Ishikawa (cell line): ENCODE data around the gene BCL2L2.

Experiments used
- CEBPB ChIP-seq: IDR thresholded peaks from 2 replicates; pipeline ENCODE4 v1.6.1; 2012
- CREB1 ChIP-seq: IDR thresholded peaks from 2 replicates; pipeline ENCODE4 v1.6.1; 2012; ENCODE audit warnings: low read depth
- EGR1 ChIP-seq: IDR thresholded peaks from 2 replicates; pipeline ENCODE4 v1.6.1; 2012
- EP300 ChIP-seq: IDR thresholded peaks from 2 replicates; pipeline ENCODE4 v1.6.1; 2012; ENCODE audit warnings: borderline replicate concordance
- FOXM1 ChIP-seq: IDR thresholded peaks from 2 replicates; pipeline ENCODE4 v1.6.1; 2012; ENCODE audit warnings: low read depth, borderline replicate concordance
- NFIC ChIP-seq: IDR thresholded peaks from 2 replicates; pipeline ENCODE4 v1.6.1; 2012
- RAD21 ChIP-seq: IDR thresholded peaks from 2 replicates; pipeline ENCODE4 v1.6.1; 2012; ENCODE audit warnings: low read depth
- TAF1 ChIP-seq: IDR thresholded peaks from 2 replicates; pipeline ENCODE4 v1.6.1; 2012; ENCODE audit warnings: low read depth, mild to moderate bottlenecking
- TEAD4 ChIP-seq: IDR thresholded peaks from 2 replicates; pipeline ENCODE4 v1.6.1; 2012
- YY1 ChIP-seq: IDR thresholded peaks from 2 replicates; pipeline ENCODE4 v1.6.1; 2012; ENCODE audit warnings: low read depth
- ZBTB7A ChIP-seq: IDR thresholded peaks from 2 replicates; pipeline ENCODE4 v1.6.1; 2012; ENCODE audit warnings: low read depth
- TF ChIP-seq, protein P1 (sequence below): IDR thresholded peaks from 2 replicates; pipeline ENCODE4 v1.6.1; 2012
- TF ChIP-seq, protein P2 (sequence below): IDR thresholded peaks from 2 replicates; pipeline ENCODE4 v1.6.1; 2012; ENCODE audit warnings: low read depth, mild to moderate bottlenecking

DNA sequence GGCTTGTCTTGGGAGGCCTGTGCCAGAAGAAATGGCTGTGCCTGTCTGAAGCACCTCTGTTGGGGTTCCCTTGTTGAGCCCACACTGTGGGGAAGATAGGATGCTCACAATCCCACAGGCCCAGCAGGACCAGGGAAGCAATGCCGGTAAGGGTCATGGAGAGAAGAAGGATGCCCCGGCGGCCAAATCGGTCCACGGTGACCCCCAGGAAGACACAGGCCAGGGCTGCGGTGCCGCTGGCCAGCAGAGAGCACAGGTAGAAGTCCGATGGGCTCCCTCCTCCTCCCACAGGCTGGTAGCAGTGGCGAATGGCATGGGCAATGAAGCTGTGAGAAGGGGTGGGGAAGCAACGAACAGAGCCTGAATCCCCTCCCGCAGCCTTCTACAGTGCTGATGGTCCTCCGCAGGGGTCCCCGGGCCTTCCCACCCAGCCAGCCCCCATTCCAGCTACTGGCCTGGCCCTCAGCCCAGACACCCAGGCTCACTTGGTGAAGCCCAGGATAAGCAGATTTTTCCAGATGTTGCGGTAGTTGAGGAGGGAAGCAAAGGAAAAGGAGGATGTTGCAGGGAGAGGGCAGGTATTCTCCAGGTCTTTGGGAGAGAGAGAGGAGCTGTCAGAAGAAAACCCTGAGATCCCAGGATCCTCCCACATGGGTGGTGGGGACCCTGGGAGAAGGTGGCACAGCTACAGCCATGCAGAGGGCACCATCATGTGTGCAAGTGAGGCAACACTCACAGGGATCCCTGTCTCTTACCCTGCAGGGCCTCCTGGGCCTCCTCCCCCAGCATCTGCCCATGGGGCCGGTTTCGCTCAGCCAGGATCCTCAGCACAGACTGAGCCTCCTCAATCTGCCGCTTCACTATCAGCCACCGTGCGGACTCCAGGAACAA, 41.0 kb downstream of the BCL2L2 start:
- no peak for TF ChIP-seq RAD21
- no peak for TF ChIP-seq TEAD4
- TF ChIP-seq, protein P1, sequence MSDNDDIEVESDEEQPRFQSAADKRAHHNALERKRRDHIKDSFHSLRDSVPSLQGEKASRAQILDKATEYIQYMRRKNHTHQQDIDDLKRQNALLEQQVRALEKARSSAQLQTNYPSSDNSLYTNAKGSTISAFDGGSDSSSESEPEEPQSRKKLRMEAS: no peak
- TF ChIP-seq CEBPB: no peak
- TF ChIP-seq, protein P2, sequence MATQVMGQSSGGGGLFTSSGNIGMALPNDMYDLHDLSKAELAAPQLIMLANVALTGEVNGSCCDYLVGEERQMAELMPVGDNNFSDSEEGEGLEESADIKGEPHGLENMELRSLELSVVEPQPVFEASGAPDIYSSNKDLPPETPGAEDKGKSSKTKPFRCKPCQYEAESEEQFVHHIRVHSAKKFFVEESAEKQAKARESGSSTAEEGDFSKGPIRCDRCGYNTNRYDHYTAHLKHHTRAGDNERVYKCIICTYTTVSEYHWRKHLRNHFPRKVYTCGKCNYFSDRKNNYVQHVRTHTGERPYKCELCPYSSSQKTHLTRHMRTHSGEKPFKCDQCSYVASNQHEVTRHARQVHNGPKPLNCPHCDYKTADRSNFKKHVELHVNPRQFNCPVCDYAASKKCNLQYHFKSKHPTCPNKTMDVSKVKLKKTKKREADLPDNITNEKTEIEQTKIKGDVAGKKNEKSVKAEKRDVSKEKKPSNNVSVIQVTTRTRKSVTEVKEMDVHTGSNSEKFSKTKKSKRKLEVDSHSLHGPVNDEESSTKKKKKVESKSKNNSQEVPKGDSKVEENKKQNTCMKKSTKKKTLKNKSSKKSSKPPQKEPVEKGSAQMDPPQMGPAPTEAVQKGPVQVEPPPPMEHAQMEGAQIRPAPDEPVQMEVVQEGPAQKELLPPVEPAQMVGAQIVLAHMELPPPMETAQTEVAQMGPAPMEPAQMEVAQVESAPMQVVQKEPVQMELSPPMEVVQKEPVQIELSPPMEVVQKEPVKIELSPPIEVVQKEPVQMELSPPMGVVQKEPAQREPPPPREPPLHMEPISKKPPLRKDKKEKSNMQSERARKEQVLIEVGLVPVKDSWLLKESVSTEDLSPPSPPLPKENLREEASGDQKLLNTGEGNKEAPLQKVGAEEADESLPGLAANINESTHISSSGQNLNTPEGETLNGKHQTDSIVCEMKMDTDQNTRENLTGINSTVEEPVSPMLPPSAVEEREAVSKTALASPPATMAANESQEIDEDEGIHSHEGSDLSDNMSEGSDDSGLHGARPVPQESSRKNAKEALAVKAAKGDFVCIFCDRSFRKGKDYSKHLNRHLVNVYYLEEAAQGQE: no peak
- TF ChIP-seq ZBTB7A: no peak
- TF ChIP-seq EGR1: no peak
- TF ChIP-seq EP300: no peak
- TF ChIP-seq YY1: no peak
- TF ChIP-seq CREB1: no peak
- TF ChIP-seq NFIC: no peak
- no peak for TF ChIP-seq FOXM1
- no peak for TF ChIP-seq TAF1
